Body of pancreas (tissue), 4 donors: ENCODE results near the gene NEURL1. TPM values are rescaled to one million over a fixed set of nuclear protein-coding genes. Genes with fewer than 3 reads are reported as not detected.

Source experiments
- ATAC-seq: fragments of 150-250 bp; one replicate; pipeline ENCODE4 v1.9.1; 2016
- DNase-seq, 4 donors: peaks; one replicate each; pipeline ENCODE4 v3.0.0-alpha.2; 2019
- H3K27ac ChIP-seq, 4 donors: fragments of 200-600 bp; sonication (generic); 1 replicate in 3 of 4; 2 replicates in 1 of 4; pipeline versions ENCODE4 v1.5.1 to v1.6.1; 2016 to 2019; ENCODE audit warnings: mild to moderate bottlenecking in 1 of 4, mixed read lengths in 1 of 4, moderate library complexity in 1 of 4
- H3K27me3 ChIP-seq, 2 donors: fragments of 200-600 bp; sonication (generic); one replicate each; pipeline ENCODE4 v1.6.0; 2016; ENCODE audit warnings: mild to moderate bottlenecking in 1 of 2
- H3K36me3 ChIP-seq, 2 donors: fragments of 200-600 bp; sonication (generic); replicated peaks in 1 of 2; 2 replicates each; pipeline ENCODE4 v1.5.1; 2016; ENCODE audit warnings: low read depth in 2 of 2; ENCODE audit not compliant: insufficient read depth in 1 of 2
- H3K4me1 ChIP-seq: fragments of 200-600 bp; sonication (generic); one replicate; pipeline ENCODE4 v1.6.0; 2016
- H3K4me3 ChIP-seq, 2 donors: fragments of 200-600 bp; sonication (generic); 1 replicate in 1 of 2; 2 replicates in 1 of 2; pipeline ENCODE4 v1.5.1; 2016 to 2019
- H3K9me3 ChIP-seq, 3 donors: fragments of 200-600 bp; sonication (generic); 1 replicate in 2 of 3; 2 replicates in 1 of 3; pipeline ENCODE4 v1.5.1; 2016
- POLR2A ChIP-seq, 3 donors: fragments of 450-650 bp; IDR thresholded peaks; one replicate each; pipeline ENCODE4 v1.6.1; 2016; ENCODE audit warnings: antibody characterized with exemption in 3 of 3, mild to moderate bottlenecking in 2 of 3
- WGBS, 2 donors: methylation state at CpG; one replicate each; pipeline ENCODE4 v1.1.5; 2017; 5-methylcytosine and 5-hydroxymethylcytosine counted together
- intact Hi-C: fragments of 100-400 bp; cut with DNase I; formaldehyde crosslinking; loops from one replicate; pipeline ENCODE4 v1.15.1; 2023
- total RNA-seq, 2 donors: library from RNA; depleted of rRNA; stranded (reverse); fragments of >200 nt; gene quantifications; one replicate each; pipeline ENCODE4 v1.1.0, GENCODE V29; 2016
- TF ChIP-seq, protein P1 (sequence below), 7 experiments: fragments of 450-650 bp in 4 of 7; fragments of 200-600 bp in 3 of 7; sonication (generic) in 3 of 7; IDR thresholded peaks; one replicate each; pipeline ENCODE4 v1.5.1; 2016 to 2019; ENCODE audit warnings: antibody characterized with exemption in 7 of 7

Gene NEURL1
- total RNA-seq, 2 donors from 2014 or later: 25.1 to 25.7 TPM

DNA sequence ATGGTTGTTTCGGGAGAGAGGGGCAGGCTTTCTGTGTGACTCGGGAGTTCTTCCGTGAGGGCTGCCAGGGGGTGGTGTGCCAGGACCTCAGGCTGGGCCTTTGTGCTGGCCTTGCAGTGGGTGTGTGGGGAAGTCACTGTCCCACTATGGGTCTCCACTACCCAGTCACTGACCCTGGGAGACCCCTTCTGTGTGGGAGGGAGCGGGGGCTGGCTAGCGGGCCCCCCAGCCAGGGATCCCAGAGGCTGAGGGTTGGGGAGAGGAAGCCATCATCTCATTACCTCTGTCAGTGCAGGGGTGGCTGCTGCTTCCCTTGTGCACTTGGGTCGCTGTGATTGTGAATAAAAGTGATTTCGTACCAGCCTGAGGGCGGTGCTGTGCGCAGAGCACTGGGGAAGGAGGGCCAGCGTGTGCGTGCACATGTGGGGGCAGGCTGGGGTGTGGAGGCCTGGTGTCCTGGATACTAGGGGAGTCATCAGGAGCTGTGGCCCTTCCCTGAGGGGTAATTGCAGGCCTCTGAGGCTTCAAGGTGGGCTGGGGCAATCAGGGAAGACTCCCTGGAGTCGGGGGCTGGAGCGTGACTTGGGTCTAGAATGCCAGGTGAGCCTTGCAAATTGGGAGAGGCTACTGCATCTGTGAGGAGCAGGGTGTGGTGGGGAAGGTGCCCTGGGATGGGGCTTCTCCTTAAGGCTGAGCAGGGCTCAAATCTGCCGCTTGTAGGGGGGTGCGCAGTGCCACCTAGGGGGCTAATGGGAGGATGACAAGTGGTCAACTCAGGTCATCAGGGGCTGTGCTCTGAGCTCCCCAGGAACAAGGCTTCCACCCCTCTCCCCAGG lies 98.9 kb downstream of the NEURL1 start:
- Histone ChIP-seq H3K4me1 (no peaks in the 10 kb centered on the region), H3K36me3 (no peaks in the 10 kb centered on the region), H3K9me3 (no peaks in the 10 kb centered on the region), H3K4me3 (no peak overlapping the region), H3K27ac (no peak overlapping the region), H3K27me3 (no peaks in the 10 kb centered on the region)
- intact Hi-C loops: loop anchor here (10.0 kb wide), 1 partner anchor 178 kb away; no protein-coding TSS in a partner anchor
- ATAC-seq (peak; percentile 75), DNase-seq (peak; percentile 49 to 73 (median 65))
- 70 to 86% methylated on average over 12 to 14 of the region's 15 CpGs for WGBS, 2 donors
- TF ChIP-seq, protein P1, sequence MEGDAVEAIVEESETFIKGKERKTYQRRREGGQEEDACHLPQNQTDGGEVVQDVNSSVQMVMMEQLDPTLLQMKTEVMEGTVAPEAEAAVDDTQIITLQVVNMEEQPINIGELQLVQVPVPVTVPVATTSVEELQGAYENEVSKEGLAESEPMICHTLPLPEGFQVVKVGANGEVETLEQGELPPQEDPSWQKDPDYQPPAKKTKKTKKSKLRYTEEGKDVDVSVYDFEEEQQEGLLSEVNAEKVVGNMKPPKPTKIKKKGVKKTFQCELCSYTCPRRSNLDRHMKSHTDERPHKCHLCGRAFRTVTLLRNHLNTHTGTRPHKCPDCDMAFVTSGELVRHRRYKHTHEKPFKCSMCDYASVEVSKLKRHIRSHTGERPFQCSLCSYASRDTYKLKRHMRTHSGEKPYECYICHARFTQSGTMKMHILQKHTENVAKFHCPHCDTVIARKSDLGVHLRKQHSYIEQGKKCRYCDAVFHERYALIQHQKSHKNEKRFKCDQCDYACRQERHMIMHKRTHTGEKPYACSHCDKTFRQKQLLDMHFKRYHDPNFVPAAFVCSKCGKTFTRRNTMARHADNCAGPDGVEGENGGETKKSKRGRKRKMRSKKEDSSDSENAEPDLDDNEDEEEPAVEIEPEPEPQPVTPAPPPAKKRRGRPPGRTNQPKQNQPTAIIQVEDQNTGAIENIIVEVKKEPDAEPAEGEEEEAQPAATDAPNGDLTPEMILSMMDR (IDR thresholded peaks at IDR 0.05): peak; percentile 57 to 73 (median 64)
- no peak for TF ChIP-seq POLR2A (IDR thresholded peaks at IDR 0.05)

DNA sequence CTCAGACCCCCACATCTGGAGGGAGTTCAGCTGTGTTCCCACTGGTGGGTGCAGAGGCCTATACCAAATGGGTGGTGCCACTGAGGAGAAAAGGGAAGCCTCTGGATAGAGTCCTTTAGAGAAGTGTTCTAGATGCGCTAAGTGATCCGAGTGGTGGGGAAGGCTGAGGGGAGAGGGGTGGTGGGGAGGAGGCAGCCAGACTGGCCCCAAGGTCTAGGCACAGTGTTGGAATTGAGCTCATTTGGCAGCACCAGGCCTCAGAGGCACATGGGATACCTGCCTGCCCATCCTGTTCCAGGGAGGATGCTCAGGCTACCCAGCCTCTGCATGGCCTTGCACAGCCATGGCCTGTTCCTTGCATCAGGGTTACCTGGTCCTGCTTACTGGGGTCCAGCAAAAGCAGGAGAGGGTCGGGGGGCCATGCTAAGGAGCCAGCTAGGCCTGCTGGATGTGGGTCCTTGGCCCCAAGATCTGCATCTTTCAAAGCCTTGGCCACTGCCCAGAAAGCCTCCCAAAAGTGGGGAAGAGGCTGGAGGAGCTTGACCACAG lies 99.6 kb downstream of the NEURL1 start:
- H3K4me1 ChIP-seq: no peaks in the 10 kb centered on the region
- intact Hi-C loops: loop anchor here (10.0 kb wide), 1 partner anchor 178 kb away; no protein-coding TSS in a partner anchor
- H3K4me3 ChIP-seq: no peak overlapping the region
- no peak overlapping the region for H3K27ac ChIP-seq
- ATAC-seq (no peak), DNase-seq (no peak)
- TF ChIP-seq POLR2A (IDR thresholded peaks at IDR 0.05): no peak
- TF ChIP-seq, protein P1 (IDR thresholded peaks at IDR 0.05): peak in 1 of 7 experiments; percentile 3
- 83 to 93% methylated on average over 2 to 3 of the region's 3 CpGs for WGBS, 2 donors
- no peaks in the 10 kb centered on the region for H3K9me3 ChIP-seq
- H3K27me3 ChIP-seq: no peaks in the 10 kb centered on the region
- no peaks in the 10 kb centered on the region for H3K36me3 ChIP-seq

DNA sequence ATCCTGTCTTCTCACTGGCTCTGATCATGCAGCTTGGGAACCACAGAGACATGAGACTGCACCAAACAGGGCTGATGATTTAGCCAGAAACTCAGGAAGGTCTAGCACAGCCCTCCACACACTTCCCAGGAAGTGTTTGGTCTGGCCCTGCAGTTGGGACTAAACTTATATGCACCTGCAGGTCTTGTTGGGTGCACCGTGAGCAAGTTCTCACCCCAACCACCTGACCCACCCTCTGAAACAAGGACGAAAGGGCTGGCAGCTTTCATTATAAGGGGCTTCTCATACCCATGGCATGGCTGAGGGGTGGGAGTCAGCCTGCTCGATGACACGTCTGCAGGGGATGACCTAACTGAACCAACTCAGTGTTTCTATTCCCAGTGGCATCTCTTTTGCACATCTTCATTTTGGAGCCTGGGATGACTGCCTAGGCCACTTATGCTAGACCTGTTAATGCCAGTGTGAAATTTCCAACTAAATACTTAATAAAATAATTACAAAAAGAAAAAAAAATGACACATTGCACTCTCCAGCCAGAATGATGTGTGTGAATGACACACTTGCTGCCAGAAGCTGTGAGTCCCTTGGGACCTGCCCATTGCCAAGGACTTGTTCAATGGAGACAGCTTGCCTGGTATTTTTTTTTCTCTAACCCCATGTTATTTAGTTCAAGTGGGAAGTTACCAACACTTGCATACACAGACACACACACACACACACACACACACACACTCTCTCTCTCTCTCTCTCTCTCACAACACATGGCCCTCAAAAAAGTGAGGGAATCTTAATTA lies 102.6 kb downstream of the NEURL1 start:
- WGBS, 2 donors: 63 to 71% methylated on average over 3 to 4 of the region's 4 CpGs
- Histone ChIP-seq H3K9me3 (no peaks in the 10 kb centered on the region), H3K27ac (no peak overlapping the region), H3K4me3 (no peak overlapping the region), H3K4me1 (peaks cover 5% of the 10 kb centered on the region), H3K36me3 (no peaks in the 10 kb centered on the region), H3K27me3 (no peaks in the 10 kb centered on the region)
- no peak for DNase-seq
- ATAC-seq: no peak
- no peak for TF ChIP-seq POLR2A (IDR thresholded peaks at IDR 0.05)
- TF ChIP-seq, protein P1 (IDR thresholded peaks at IDR 0.05): no peak
- intact Hi-C loops: loop anchor here (10.0 kb wide), 1 partner anchor 181 kb away; no protein-coding TSS in a partner anchor

DNA sequence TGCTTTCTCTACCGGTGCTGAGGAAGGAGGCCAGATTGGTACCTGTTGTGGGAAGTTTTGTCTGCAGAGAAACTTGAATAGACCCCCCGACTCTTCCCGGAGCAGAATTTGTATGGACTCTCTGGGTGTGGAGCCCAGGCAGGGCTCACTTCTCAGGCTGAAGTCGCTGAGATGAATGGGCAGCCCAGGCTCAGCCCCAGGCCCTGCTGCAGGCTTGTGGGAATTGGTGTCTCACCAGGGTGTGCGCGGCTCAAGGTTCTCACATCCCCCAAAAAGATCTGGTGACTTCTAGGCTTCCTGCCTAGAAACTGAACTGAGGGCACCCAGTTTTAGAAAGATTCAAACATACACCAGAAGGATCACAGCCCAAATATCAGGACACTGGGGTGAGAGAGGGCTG lies 103.5 kb downstream of the NEURL1 start:
- ATAC-seq (no peak), DNase-seq (no peak)
- no peak overlapping the region for H3K4me3 ChIP-seq
- TF ChIP-seq POLR2A (IDR thresholded peaks at IDR 0.05): no peak
- 78 to 87% methylated on average over 6 of the region's 6 CpGs for WGBS, 2 donors
- intact Hi-C loops: loop anchor here (10.0 kb wide), 1 partner anchor 182 kb away; no protein-coding TSS in a partner anchor
- H3K36me3 ChIP-seq: no peaks in the 10 kb centered on the region
- no peaks in the 10 kb centered on the region for H3K27me3 ChIP-seq
- H3K27ac ChIP-seq: peak overlapping the region in 1 of 4 donors; percentile 3
- H3K4me1 ChIP-seq: peaks cover 5% of the 10 kb centered on the region
- H3K9me3 ChIP-seq: no peaks in the 10 kb centered on the region
